Gastrocnemius medialis (tissue), 4 donors: ENCODE data around the gene TEDDM1.

ENCODE experiments used
- POLR2A ChIP-seq, 2 donors: fragments of 450-650 bp; IDR thresholded peaks; one replicate each; pipeline ENCODE4 v1.6.1; 2017; ENCODE audit warnings: antibody characterized with exemption in 2 of 2, mild to moderate bottlenecking in 2 of 2, moderate library complexity in 2 of 2
- TF ChIP-seq, protein P1 (sequence below), 5 experiments: fragments of 450-650 bp in 3 of 5; fragments of 200-600 bp in 2 of 5; sonication (generic) in 2 of 5; IDR thresholded peaks in 4 of 5; conservative IDR thresholded peaks in 1 of 5; 1 replicate in 4 of 5; 2 replicates in 1 of 5; pipeline ENCODE4 v1.5.1; 2016 to 2019; ENCODE audit warnings: antibody characterized with exemption in 5 of 5, mild to moderate bottlenecking in 3 of 5, moderate library complexity in 3 of 5

DNA sequence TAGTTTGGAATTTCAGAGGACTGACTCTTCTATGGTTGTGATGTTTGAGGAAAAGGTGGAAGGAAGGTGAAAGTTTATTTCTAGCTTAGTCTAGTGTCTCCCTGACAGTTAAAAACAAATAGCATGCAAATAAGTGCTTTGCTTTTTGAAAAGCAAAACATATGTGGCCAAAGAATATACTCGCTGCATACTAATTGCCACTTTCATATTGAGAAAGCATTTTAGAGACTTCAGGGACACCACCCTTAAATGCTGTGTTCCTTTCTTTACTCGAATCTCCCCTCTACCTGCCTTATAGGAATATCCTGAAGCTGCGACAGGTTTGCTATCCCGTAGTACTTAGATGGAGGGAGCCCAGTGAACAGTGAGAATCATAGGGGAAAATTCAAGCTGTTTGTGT, 32.1 kb downstream of the TEDDM1 start:
- TF ChIP-seq, protein P1, sequence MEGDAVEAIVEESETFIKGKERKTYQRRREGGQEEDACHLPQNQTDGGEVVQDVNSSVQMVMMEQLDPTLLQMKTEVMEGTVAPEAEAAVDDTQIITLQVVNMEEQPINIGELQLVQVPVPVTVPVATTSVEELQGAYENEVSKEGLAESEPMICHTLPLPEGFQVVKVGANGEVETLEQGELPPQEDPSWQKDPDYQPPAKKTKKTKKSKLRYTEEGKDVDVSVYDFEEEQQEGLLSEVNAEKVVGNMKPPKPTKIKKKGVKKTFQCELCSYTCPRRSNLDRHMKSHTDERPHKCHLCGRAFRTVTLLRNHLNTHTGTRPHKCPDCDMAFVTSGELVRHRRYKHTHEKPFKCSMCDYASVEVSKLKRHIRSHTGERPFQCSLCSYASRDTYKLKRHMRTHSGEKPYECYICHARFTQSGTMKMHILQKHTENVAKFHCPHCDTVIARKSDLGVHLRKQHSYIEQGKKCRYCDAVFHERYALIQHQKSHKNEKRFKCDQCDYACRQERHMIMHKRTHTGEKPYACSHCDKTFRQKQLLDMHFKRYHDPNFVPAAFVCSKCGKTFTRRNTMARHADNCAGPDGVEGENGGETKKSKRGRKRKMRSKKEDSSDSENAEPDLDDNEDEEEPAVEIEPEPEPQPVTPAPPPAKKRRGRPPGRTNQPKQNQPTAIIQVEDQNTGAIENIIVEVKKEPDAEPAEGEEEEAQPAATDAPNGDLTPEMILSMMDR (IDR thresholded peaks at IDR 0.05 in 4 of 5, conservative IDR thresholded peaks at IDR 0.05 in 1 of 5), result no peak
- no peak for TF ChIP-seq POLR2A (IDR thresholded peaks at IDR 0.05)
